Measurements from ENCODE around the gene PFAS.

The PFAS gene

DNA sequence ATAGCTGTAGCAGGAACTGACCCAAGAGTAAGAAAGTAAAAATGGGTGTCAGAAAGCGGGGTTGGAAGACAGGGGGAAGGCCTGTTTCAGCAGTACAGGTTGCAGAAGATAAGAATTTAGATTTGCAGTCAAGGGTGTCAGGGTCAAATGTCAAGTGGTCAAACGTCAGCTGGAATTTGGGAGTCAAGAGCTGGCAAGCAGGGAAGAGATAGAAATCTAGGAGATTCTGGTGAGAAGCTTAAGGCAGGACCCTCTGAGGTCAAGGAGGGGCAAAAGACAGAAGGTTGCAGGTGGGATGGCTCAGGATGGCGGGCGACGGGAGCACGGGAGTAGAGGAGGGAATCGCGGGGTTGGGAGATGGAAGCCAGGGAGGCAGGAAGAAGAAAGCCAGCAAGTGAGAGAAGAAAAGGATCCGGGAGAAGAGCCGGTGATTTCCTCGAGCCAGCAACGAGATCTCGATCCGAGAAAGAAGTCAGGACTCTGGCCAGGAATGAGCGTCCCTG lies 45.8 kb downstream of the PFAS start:
- no peak for DNase-seq (ENCODE audit: low read depth in 3 of 3)

DNA sequence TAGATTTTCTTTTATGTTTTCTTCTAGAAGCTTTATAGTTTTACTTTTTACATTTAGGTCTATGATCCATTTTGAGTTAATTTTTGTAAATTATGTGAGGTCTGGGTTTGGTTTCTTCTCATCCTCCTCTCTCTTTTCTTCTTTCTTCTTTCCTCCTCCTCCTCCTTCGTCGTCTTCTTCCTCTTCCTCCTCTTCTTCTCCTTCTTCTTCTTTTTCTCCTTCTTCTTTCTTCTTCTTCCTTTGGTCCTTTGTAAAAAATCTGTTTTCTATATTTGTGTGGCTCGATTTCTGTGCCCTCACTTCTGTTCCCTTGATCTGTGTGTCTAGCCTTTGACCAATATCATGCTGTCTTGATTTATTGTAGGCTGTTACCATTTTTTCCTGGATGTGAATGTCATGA lies 51.1 kb downstream of the PFAS start:
- no peak for DNase-seq (ENCODE audit: low read depth in 3 of 3)

DNA sequence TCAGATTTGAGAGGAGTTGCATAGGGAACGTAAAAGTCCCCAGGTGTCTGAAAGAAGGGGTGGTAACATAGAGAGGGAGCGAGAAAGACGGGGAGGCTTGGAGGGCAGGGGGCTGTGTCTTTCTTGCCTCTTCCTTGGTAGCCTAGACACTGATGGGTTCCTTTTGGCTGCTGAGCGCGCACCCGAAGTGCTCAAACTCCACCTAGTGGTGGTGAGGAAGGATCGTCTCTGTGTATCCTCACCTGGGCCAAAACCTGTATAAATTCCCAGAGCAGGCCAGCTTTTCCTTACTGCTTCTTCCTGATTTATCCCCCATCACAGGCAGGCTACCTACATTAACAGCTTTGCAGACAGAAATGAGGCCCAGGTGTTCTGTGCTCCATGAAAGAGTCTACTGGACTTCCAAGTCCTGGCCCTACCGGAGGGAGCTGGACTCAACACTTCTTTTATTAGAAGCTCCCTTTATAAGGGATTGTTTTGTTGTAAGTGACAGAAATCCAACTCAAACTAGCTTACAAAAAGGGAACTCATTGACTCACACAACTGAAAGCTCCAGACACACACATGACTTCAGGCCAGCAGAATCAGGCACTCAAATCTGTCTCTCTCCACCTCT lies 51.6 kb downstream of the PFAS start:
- DNase-seq (ENCODE audit: low read depth in 3 of 3), result peak; percentile 22 to 32 (median 27)

DNA sequence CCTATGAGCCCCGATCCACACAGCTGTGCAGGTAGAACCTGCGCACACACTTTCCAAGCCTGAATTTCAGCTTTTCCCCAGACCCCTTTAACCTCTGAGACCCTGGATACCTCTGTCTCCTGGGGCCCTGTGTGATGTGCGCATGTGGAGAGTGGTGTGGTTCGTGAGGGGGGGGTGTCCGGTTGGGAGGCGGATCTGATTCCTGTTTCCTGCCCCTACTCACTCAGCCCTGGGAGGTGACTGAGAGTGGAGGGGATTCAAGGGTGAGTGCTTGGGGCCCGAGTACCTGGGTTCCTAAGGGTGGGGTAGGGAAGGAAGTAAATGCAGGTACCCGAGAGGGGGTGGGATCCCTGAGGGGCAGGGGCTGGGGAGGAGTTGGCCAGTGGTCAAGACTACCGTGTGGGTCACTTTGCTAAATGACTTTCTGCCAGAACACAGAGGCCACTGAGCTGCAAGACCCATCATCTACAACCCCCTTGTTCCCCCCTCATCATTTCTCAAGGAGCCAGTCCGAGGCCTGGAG lies 61.6 kb downstream of the PFAS start:
- DNase-seq (ENCODE audit: low read depth in 3 of 3), result no peak

DNA sequence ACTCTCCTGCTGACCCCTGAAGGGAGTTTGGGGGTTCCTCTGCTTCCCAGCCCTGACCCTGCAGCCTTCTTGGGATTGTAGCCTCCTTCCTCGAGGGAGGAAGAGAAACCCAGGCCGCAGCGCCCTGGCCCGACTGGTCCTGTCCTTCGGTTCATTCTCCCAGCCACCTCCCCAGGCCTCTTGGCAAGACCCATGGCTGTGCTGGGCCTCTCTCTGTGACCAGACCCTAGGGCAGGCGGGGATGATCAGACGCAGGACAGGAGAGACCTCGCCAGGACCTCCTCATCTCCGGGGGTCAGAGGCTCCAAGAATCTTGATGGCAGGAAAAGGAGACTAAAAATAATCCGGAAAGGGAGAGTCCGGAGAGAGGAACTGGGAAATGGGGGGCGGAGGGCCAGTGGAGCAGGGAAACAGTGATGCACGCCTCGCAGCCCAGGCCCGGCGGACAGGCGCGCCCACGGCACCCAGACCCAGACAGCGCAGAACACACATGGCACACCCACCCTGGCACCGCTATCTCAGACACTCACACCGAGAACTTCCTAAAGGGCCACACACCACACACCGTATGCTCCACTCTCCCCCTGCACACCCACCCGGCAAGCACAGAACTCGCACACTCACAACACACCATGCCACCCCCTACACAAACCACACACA lies 62.2 kb downstream of the PFAS start:
- DNase-seq (ENCODE audit: low read depth in 3 of 3), result no peak

DNA sequence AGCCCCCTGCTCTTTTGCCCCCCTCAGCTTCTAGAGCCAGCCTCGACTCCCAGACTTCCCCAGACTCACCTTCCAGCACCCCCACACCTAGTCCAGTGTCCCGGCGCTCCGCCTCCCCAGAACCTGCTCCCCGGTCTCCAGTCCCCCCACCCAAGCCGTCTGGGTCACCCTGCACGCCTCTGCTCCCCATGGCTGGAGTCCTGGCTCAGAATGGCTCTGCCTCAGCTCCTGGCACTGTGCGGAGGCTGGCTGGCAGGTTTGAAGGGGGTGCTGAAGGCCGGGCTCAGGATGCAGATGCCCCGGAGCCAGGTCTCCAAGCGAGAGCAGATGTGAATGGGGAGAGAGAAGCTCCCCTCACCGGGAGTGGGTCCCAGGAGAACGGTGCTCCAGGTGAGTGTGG lies 63.2 kb downstream of the PFAS start:
- no peak for DNase-seq (ENCODE audit: low read depth in 3 of 3)

DNA sequence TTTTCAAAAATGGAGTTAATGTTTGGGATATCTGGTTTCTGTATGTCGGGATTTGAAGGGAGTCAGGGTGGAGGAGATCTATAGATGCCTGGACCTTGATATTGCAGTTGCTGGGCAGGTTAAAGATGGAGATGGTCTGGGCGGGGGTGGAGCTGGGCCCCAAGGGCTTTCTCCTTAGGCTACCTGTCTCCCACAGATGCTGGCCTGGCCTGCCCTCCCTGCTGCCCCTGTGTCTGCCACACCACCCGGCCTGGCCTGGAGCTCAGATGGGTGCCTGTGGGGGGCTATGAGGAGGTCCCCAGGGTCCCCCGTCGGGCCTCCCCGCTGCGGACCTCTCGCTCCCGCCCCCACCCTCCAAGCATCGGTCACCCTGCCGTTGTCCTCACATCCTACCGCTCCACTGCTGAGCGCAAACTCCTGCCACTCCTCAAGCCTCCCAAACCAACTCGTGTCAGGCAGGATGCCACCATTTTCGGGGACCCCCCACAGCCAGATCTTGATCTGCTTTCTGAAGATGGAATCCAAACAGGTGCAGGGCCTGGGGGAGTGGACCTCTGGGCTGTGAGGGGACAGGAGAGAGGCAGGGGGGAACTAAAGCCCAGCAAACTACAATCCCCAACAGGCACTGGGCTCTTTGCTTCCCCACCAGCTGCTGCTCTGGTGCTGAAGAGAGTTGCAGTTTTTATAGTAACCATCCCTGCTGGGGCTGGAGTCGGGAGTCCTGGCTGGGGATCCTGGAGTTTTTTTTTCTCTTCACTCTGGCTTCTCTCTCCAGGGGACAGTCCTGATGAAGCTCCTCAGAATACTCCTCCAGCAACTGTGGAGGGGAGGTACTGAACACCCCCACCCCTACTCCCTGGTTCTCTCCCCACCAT lies 63.9 kb downstream of the PFAS start:
- no peak for DNase-seq (ENCODE audit: low read depth in 3 of 3)

DNA sequence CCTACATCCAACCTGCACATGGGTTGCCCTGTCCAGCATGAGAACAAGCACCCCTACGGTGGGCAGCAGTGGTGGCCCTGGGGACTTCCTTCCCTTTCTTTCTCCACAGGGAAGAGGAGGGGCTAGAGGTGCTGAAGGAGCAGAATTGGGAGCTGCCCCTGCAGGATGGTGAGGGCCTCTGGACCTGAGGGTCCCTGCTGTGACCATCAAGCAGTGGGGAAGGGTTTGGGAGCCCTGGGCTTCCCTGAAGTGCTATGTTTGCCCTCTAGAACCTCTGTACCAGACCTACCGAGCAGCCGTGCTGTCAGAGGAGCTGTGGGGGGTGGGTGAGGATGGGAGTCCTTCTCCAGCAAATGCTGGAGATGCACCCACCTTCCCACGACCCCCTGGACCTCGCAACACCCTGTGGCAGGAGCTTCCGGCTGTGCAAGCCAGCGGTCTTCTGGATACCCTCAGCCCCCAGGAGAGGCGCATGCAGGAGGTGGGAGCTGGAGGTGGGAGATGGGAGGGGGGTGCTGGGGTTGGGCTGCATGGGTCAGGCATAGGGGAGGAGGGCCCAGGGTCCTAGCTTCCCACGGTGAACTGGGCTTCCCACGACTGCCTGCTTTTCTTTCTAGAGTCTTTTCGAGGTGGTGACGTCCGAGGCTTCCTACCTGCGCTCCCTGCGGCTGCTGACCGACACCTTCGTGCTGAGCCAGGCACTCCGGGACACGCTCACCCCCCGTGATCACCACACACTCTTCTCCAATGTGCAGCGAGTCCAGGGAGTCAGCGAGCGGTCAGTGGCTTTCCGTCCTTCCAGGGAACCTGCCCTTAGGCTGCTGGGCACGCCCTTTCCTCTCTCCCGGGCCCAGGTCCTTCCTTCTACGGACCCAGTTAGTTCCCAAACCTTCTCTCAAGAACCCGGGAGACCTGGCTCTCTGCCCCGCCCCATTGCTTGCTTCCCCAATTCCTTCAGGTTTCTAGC lies 66.0 kb downstream of the PFAS start:
- DNase-seq (ENCODE audit: low read depth in 3 of 3), result no peak

DNA sequence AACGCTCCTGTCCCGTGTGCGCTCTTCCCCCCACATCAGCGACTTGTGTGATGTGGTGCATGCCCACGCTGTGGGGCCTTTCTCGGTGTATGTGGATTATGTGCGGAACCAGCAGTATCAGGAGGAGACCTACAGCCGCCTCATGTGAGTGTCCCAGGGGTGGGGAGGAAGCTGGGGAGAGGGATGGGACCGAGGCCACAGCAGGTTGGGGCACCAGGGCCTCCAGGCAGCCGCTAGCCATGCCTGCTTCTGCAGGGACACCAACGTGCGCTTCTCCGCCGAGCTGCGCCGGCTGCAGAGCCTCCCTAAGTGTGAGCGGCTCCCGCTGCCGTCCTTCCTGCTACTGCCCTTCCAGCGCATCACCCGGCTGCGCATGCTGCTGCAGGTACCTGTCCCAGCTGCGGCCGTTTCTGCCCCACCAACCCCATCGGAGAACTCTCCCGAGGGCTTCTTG lies 66.7 kb downstream of the PFAS start:
- no peak for DNase-seq (ENCODE audit: low read depth in 3 of 3)

DNA sequence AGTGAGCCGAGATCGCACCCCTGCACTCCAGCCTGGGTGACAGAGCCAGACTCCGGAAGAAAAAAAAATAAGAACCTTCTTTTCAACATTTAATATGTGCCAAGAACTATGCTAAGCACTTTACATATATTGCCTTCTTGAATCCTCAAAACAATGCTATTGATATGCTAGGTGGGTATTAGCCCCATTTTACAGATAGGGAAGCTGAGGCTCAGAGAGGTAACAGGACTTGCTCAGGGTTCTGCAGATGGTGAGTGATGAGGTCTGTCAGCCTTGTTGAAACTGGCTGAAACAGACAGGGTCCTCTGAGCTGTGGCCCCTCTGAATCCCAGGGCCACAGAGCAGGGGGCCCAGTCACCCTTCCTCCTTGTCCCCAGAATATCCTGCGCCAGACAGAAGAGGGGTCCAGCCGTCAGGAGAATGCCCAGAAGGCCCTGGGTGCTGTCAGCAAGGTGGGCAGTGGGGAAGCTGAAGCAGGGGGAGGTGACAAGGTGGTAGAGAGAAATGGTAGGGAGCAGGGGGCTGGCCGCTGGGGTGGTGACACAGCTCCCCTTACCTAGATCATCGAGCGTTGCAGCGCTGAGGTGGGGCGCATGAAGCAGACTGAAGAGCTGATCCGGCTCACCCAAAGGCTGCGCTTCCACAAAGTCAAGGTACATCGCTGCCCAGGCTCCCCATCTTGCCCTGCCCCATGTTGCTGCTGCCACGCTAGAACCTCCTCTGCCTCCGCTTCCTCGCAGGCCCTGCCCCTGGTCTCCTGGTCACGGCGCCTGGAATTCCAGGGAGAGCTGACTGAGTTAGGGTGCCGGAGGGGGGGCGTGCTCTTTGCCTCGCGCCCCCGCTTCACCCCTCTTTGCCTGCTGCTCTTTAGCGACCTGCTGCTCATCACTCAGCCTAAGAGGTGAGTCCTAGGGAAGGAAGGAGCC lies 69.2 kb downstream of the PFAS start:
- DNase-seq (ENCODE audit: low read depth in 3 of 3), result no peak
